Measurements from ENCODE around the gene PLD4.

The PLD4 gene

DNA sequence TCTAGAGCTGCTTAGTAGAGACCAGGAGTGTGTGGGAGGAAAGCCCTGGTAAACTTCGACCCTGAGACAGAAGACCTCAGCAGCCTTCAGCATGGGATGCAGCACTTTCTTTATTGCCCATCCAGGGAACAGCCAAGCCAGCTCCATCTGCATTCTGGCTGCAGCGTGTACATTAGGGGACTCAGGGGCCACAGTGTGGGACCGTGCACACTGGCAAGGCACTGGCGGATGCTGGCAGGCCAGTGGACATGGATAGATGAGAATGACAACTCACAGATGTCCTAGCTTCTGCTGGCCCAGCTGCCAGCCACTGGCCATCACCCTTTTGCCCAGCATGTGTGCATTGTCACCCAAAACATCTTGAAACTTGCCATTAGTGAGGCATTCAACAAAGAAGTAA, 12.5 kb downstream of the PLD4 start:
- Histone ChIP-seq H3K4me3 (replicated peaks; ENCODE audit: insufficient read depth, low read length) (no peak overlapping the region), H3K27me3 (ENCODE audit: insufficient read depth, poor library complexity, severe bottlenecking) (peaks cover 26% of the 10 kb centered on the region), H3K27ac (replicated peaks) (no peak overlapping the region)
- no peak for TF ChIP-seq GABPA (IDR thresholded peaks at IDR 0.05; ENCODE audit: low read depth)
- TF ChIP-seq POLR2AphosphoS5 (IDR thresholded peaks at IDR 0.05; ENCODE audit: low read depth): no peak
- no peak for TF ChIP-seq SPI1 (IDR thresholded peaks at IDR 0.05; ENCODE audit: borderline replicate concordance, low read depth)
- TF ChIP-seq, protein P1, sequence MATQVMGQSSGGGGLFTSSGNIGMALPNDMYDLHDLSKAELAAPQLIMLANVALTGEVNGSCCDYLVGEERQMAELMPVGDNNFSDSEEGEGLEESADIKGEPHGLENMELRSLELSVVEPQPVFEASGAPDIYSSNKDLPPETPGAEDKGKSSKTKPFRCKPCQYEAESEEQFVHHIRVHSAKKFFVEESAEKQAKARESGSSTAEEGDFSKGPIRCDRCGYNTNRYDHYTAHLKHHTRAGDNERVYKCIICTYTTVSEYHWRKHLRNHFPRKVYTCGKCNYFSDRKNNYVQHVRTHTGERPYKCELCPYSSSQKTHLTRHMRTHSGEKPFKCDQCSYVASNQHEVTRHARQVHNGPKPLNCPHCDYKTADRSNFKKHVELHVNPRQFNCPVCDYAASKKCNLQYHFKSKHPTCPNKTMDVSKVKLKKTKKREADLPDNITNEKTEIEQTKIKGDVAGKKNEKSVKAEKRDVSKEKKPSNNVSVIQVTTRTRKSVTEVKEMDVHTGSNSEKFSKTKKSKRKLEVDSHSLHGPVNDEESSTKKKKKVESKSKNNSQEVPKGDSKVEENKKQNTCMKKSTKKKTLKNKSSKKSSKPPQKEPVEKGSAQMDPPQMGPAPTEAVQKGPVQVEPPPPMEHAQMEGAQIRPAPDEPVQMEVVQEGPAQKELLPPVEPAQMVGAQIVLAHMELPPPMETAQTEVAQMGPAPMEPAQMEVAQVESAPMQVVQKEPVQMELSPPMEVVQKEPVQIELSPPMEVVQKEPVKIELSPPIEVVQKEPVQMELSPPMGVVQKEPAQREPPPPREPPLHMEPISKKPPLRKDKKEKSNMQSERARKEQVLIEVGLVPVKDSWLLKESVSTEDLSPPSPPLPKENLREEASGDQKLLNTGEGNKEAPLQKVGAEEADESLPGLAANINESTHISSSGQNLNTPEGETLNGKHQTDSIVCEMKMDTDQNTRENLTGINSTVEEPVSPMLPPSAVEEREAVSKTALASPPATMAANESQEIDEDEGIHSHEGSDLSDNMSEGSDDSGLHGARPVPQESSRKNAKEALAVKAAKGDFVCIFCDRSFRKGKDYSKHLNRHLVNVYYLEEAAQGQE (IDR thresholded peaks at IDR 0.05; ENCODE audit: insufficient replicate concordance, low read depth): no peak
- TF ChIP-seq, protein P2, sequence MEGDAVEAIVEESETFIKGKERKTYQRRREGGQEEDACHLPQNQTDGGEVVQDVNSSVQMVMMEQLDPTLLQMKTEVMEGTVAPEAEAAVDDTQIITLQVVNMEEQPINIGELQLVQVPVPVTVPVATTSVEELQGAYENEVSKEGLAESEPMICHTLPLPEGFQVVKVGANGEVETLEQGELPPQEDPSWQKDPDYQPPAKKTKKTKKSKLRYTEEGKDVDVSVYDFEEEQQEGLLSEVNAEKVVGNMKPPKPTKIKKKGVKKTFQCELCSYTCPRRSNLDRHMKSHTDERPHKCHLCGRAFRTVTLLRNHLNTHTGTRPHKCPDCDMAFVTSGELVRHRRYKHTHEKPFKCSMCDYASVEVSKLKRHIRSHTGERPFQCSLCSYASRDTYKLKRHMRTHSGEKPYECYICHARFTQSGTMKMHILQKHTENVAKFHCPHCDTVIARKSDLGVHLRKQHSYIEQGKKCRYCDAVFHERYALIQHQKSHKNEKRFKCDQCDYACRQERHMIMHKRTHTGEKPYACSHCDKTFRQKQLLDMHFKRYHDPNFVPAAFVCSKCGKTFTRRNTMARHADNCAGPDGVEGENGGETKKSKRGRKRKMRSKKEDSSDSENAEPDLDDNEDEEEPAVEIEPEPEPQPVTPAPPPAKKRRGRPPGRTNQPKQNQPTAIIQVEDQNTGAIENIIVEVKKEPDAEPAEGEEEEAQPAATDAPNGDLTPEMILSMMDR (IDR thresholded peaks at IDR 0.05; ENCODE audit: insufficient read depth, low read length): no peak
- DNase-seq (ENCODE audit: low read depth in 1 of 2, low spot score in 1 of 2): no peak

DNA sequence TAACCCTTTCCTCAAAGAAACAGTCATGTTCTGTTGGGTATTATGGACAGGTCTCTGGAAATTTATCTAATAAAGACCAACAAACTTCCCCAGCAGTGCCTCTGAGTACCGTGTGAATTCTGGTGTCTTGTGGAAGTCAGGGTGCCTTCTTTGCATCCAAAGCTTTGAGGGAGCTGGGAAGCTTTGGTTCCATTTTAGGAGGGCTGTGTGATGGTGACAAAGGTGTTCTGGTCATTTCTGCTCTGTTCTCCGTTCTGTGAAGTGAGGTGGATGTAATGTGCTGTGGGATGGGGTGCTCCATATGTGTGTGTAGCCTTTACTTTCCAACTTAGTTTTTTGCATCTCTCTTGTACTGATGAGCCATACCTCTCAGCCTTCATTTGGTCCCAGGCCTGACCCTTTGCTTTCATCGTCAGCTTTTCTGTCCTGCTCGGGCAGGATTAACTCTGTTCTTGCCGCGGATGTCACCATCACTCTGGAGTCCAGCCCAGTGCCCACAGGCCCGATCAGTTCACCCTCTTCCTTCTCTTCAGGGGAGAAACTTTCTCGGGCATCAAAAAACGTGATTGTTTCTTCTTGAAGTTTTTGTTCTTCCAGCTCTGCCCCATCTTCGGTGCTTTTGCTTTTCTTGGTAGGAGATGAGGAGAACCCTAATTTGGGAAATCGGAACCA, 13.2 kb downstream of the PLD4 start:
- TF ChIP-seq SPI1 (IDR thresholded peaks at IDR 0.05; ENCODE audit: borderline replicate concordance, low read depth): no peak
- TF ChIP-seq GABPA (IDR thresholded peaks at IDR 0.05; ENCODE audit: low read depth): no peak
- TF ChIP-seq, protein P1 (IDR thresholded peaks at IDR 0.05; ENCODE audit: insufficient replicate concordance, low read depth): no peak
- TF ChIP-seq, protein P2 (IDR thresholded peaks at IDR 0.05; ENCODE audit: insufficient read depth, low read length): no peak
- TF ChIP-seq POLR2AphosphoS5 (IDR thresholded peaks at IDR 0.05; ENCODE audit: low read depth): no peak
- no peak for DNase-seq (ENCODE audit: low read depth in 1 of 2, low spot score in 1 of 2)
- Histone ChIP-seq H3K27me3 (ENCODE audit: insufficient read depth, poor library complexity, severe bottlenecking) (peaks cover 22% of the 10 kb centered on the region), H3K4me3 (replicated peaks; ENCODE audit: insufficient read depth, low read length) (no peak overlapping the region), H3K27ac (replicated peaks) (no peak overlapping the region)

DNA sequence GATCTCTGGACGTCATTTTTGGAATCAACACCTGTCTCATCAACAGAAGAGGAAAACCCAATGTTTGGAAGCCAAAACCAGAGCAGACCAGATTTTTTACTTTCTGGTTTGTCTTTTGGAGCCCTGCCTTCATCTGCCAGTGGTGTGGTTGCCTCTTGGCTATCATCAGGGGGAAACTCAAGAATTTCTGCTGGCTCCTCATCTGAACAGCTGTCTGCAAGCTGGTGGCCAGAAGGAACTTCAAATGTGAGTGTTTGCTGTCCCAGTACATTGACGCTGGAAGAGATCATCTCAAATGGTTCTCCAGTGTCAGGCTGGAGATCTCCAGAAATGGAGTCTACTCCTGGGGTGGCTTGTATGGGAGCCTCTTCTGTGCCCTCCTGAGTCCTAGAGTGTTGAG, 13.8 kb downstream of the PLD4 start:
- TF ChIP-seq, protein P2 (IDR thresholded peaks at IDR 0.05; ENCODE audit: insufficient read depth, low read length): no peak
- TF ChIP-seq, protein P1 (IDR thresholded peaks at IDR 0.05; ENCODE audit: insufficient replicate concordance, low read depth): no peak
- TF ChIP-seq POLR2AphosphoS5 (IDR thresholded peaks at IDR 0.05; ENCODE audit: low read depth) (no peak), GABPA (IDR thresholded peaks at IDR 0.05; ENCODE audit: low read depth) (no peak), SPI1 (IDR thresholded peaks at IDR 0.05; ENCODE audit: borderline replicate concordance, low read depth) (no peak)
- Histone ChIP-seq H3K27ac (replicated peaks) (no peak overlapping the region), H3K27me3 (ENCODE audit: insufficient read depth, poor library complexity, severe bottlenecking) (peaks cover 22% of the 10 kb centered on the region)

More for the DNA sequence above, 13.8 kb downstream of the PLD4 start:
- DNase-seq (ENCODE audit: low read depth in 1 of 2, low spot score in 1 of 2): no peak
- no peak overlapping the region for H3K4me3 ChIP-seq (replicated peaks; ENCODE audit: insufficient read depth, low read length)
